WTC11 (cell line): ENCODE results near the gene NEK7. TPM values are rescaled to one million over a fixed set of nuclear protein-coding genes. Genes with fewer than 3 reads are reported as not detected.

Experiments used
- ATAC-seq: fragments of 200-7000 bp; cut with Tn5 transposase; 2 replicates; pipeline ENCODE4 v1.10.0; 2021; ENCODE audit warnings: mild to moderate bottlenecking, moderate library complexity
- CTCF ChIA-PET: fragments of 300-600 bp; sonication (Branson Sonifier 250); formaldehyde crosslinking; loops from one replicate; lab custom pipeline; 2021; ENCODE audit warnings: antibody characterized with exemption; lab: Charles Lee
- POLR2A ChIA-PET: fragments of 350-600 bp; sonication (Branson Sonifier 250); formaldehyde crosslinking; loops from one replicate; lab custom pipeline; 2021; ENCODE audit warnings: antibody characterized with exemption; lab: Charles Lee
- DNase-seq: peaks from one replicate; pipeline ENCODE4 v3.0.0; 2021; ENCODE audit warnings: low spot score
- H3K27ac Mint-ChIP-seq: 2 replicates; pipeline ENCODE4 v1.8.0; 2021; ENCODE audit warnings: mixed read lengths
- H3K27me3 Mint-ChIP-seq: 2 replicates; pipeline ENCODE4 v1.8.0; 2021; ENCODE audit warnings: low read depth, mild to moderate bottlenecking, moderate library complexity, mixed read lengths
- H3K36me3 Mint-ChIP-seq: 2 replicates; pipeline ENCODE4 v1.8.0; 2021; ENCODE audit warnings: mixed read lengths
- H3K4me1 Mint-ChIP-seq: 2 replicates; pipeline ENCODE4 v1.8.0; 2022; ENCODE audit warnings: mixed read lengths
- H3K4me3 Mint-ChIP-seq: 2 replicates; pipeline ENCODE4 v1.8.0; 2021; ENCODE audit warnings: mild to moderate bottlenecking, moderate library complexity, mixed read lengths
- H3K9me3 Mint-ChIP-seq: 2 replicates; pipeline ENCODE4 v1.8.0; 2021; ENCODE audit warnings: mixed read lengths
- AFF4 ChIP-seq: sonication (generic); formaldehyde crosslinking; IDR thresholded peaks from 2 replicates; pipeline ENCODE4 v1.8.1; 2023; ENCODE audit warnings: mild to moderate bottlenecking, missing genetic modification reagents, borderline replicate concordance
- ARID4B ChIP-seq: sonication (generic); formaldehyde crosslinking; IDR thresholded peaks from 2 replicates; pipeline ENCODE4 v1.8.0; 2023; ENCODE audit warnings: missing genetic modification reagents, mild to moderate bottlenecking, borderline replicate concordance
- CTCF ChIP-seq: fragments of 200-600 bp; IDR thresholded peaks from 2 replicates; pipeline ENCODE4 v1.8.0; 2022; ENCODE audit warnings: antibody characterized with exemption
- E2F5 ChIP-seq: sonication (generic); formaldehyde crosslinking; IDR thresholded peaks from 2 replicates; pipeline ENCODE4 v1.8.1; 2022; ENCODE audit warnings: mild to moderate bottlenecking, moderate library complexity, missing genetic modification reagents
- FOXP4 ChIP-seq: sonication (generic); formaldehyde crosslinking; IDR thresholded peaks from 2 replicates; pipeline ENCODE4 v1.8.0; 2022; ENCODE audit warnings: mild to moderate bottlenecking, missing genetic modification reagents
- HMGA2 ChIP-seq: fragments of 250-450 bp; sonication (Bioruptor Pico); IDR thresholded peaks from 2 replicates; pipeline ENCODE4 v1.4.0; 2021; ENCODE audit warnings: mild to moderate bottlenecking, moderate library complexity
- TEAD1 ChIP-seq: sonication (generic); formaldehyde crosslinking; IDR thresholded peaks from 2 replicates; pipeline ENCODE4 v1.8.0; 2022; ENCODE audit warnings: mild to moderate bottlenecking, missing genetic modification reagents
- total RNA-seq: library from RNA; stranded (reverse); gene quantifications from 3 replicates; pipeline ENCODE4 v1.2.3, GENCODE V29; 2021

NEK7 gene
- total RNA-seq, 1 experiment from 2014 or later = 10.3 TPM

- TF ChIP-seq ARID4B (CRISPR knock-in tag) = no peak
These were observed 201.1 kb downstream of the NEK7 start (continued) for GRCh38 chr1:198357937-198358336.

GRCh38 chr1:198359024-198359653 lies 202.3 kb downstream of the NEK7 start:
- H3K27ac Mint-ChIP-seq = no peak overlapping the region
- no peak for ATAC-seq

More at GRCh38 chr1:198359024-198359653, 202.3 kb downstream of the NEK7 start:
- no peaks in the 10 kb centered on the region for H3K27me3 Mint-ChIP-seq
- H3K4me1 Mint-ChIP-seq = peaks cover 7% of the 10 kb centered on the region
- H3K36me3 Mint-ChIP-seq = no peaks in the 10 kb centered on the region
- TF ChIP-seq TEAD1 (CRISPR knock-in tag) (no peak), HMGA2 (CRISPR knock-in tag) (no peak), E2F5 (CRISPR knock-in tag) (no peak), FOXP4 (no peak), AFF4 (CRISPR knock-in tag) (no peak), CTCF (0 out of 2 replicates have a peak, but pooled peaks have one; percentile 42)
- DNase-seq = no peak
- no peaks in the 10 kb centered on the region for H3K9me3 Mint-ChIP-seq
- ChIA-PET CTCF (interaction anchor here (0.9 to 1.6 kb wide), 8 partner anchors 8 to 160 kb away, joined by 3 to 5 read pairs (median 3); no protein-coding TSS in a partner anchor), POLR2A (no interaction called here)
- no peak overlapping the region for H3K4me3 Mint-ChIP-seq
